ENCODE results near the gene ARNT2. TPM values are rescaled to one million over a fixed set of nuclear protein-coding genes. Genes with fewer than 3 reads are reported as not detected.

ARNT2 gene
- total RNA-seq, 1 experiment from 2014 or later: 16.8 TPM

GRCh38 chr15:80608688-80609087, 204.5 kb downstream of the ARNT2 start:
- TF ChIP-seq SIN3A (IDR thresholded peaks at IDR 0.05; ENCODE audit: borderline replicate concordance, insufficient read depth, low read depth, low read length): no peak
- TF ChIP-seq TCF7L2 (IDR thresholded peaks at IDR 0.05; ENCODE audit: low read depth, low read length): no peak
- no peak for TF ChIP-seq POLR2AphosphoS5 (IDR thresholded peaks at IDR 0.05; ENCODE audit: low read depth, low read length)
- no peak for TF ChIP-seq CTCF (IDR thresholded peaks at IDR 0.05)
- no peak for TF ChIP-seq REST (IDR thresholded peaks at IDR 0.05; ENCODE audit: insufficient read depth in 1 of 2, low read depth in 2 of 2, low read length in 1 of 2)
- no peaks in the 10 kb centered on the region for H3K4me1 ChIP-seq (ENCODE audit: control insufficient read depth, insufficient read depth, low read length)
- H3K36me3 ChIP-seq (ENCODE audit: control insufficient read depth, insufficient read depth, low read length): no peaks in the 10 kb centered on the region
- in situ Hi-C loops (cut with HindIII; ENCODE audit: low pct_unique_long_range_greater_than_20kb, low sequenced_read_pairs): no loop called here
- no peaks in the 10 kb centered on the region for H3K27me3 ChIP-seq (ENCODE audit: control insufficient read depth, insufficient read depth, low read length)
- no peak for ATAC-seq
- H3K4me3 ChIP-seq (ENCODE audit: low read depth in 2 of 2, low read length in 2 of 2): no peak overlapping the region
- BruUV-seq (replicated peaks): no TSS peak
- no peak overlapping the region for H3K27ac ChIP-seq (ENCODE audit: low read length)
- ChIA-PET CTCF (no interaction called here), POLR2A (no interaction called here)
- intact Hi-C loops (cut with micrococcal nuclease; ENCODE audit: unreplicated experiment): no loop called here
- no peaks in the 10 kb centered on the region for H3K9me3 ChIP-seq (ENCODE audit: control insufficient read depth, insufficient read depth, low read depth, low read length)
- DNase-seq (ENCODE audit: low read depth, low spot score): no peak

GRCh38 chr15:80609091-80609490, 204.9 kb downstream of the ARNT2 start:
- DNase-seq (ENCODE audit: low read depth, low spot score) (no peak), ATAC-seq (no peak)
- H3K27ac ChIP-seq (ENCODE audit: low read length): no peak overlapping the region
- no peaks in the 10 kb centered on the region for H3K36me3 ChIP-seq (ENCODE audit: control insufficient read depth, insufficient read depth, low read length)
- ChIA-PET CTCF (no interaction called here), POLR2A (no interaction called here)
- intact Hi-C loops (cut with micrococcal nuclease; ENCODE audit: unreplicated experiment): no loop called here
- no peak overlapping the region for H3K4me3 ChIP-seq (ENCODE audit: low read depth in 2 of 2, low read length in 2 of 2)
- H3K9me3 ChIP-seq (ENCODE audit: control insufficient read depth, insufficient read depth, low read depth, low read length): no peaks in the 10 kb centered on the region
- TF ChIP-seq REST (IDR thresholded peaks at IDR 0.05; ENCODE audit: insufficient read depth in 1 of 2, low read depth in 2 of 2, low read length in 1 of 2) (no peak), CTCF (IDR thresholded peaks at IDR 0.05) (no peak), POLR2AphosphoS5 (IDR thresholded peaks at IDR 0.05; ENCODE audit: low read depth, low read length) (no peak), TCF7L2 (IDR thresholded peaks at IDR 0.05; ENCODE audit: low read depth, low read length) (no peak), SIN3A (IDR thresholded peaks at IDR 0.05; ENCODE audit: borderline replicate concordance, insufficient read depth, low read depth, low read length) (no peak)
- H3K4me1 ChIP-seq (ENCODE audit: control insufficient read depth, insufficient read depth, low read length): no peaks in the 10 kb centered on the region
- no TSS peak for BruUV-seq (replicated peaks)
- no peaks in the 10 kb centered on the region for H3K27me3 ChIP-seq (ENCODE audit: control insufficient read depth, insufficient read depth, low read length)
- in situ Hi-C loops (cut with HindIII; ENCODE audit: low pct_unique_long_range_greater_than_20kb, low sequenced_read_pairs): no loop called here
